Endothelial cell of umbilical vein (primary cell): ENCODE data around the gene KRTAP10-10.
"Not testable (repeated sequence)": the region's sequence is repeated elsewhere in the genome, so short reads cannot be mapped to it uniquely, and the experiment has no call there.

ENCODE experiments used
- CTCF ChIP-seq, 2 donors: IDR thresholded peaks; 1 replicate in 1 of 2; 2 replicates in 1 of 2; pipeline ENCODE4 v1.5.1; 2011; ENCODE audit warnings: low read length in 2 of 2, mild to moderate bottlenecking in 2 of 2, moderate library complexity in 2 of 2, control low read depth in 1 of 2, inconsistent platforms in 1 of 2, low read depth in 1 of 2; ENCODE audit not compliant: insufficient read depth in 1 of 2; ENCODE audit errors: extremely low read depth in 1 of 2
- EZH2 ChIP-seq: IDR thresholded peaks from 2 replicates; pipeline ENCODE4 v1.6.1; 2012; ENCODE audit warnings: borderline replicate concordance, low read depth, mild to moderate bottlenecking, moderate library complexity, low read length, inconsistent platforms; ENCODE audit not compliant: severe bottlenecking
- FOS ChIP-seq: IDR thresholded peaks from 2 replicates; pipeline ENCODE4 v1.6.1; 2011; ENCODE audit warnings: mild to moderate bottlenecking, low read length, moderate library complexity, borderline replicate concordance; ENCODE audit not compliant: insufficient read depth
- GATA2 ChIP-seq: IDR thresholded peaks from 2 replicates; pipeline ENCODE4 v1.7.0; 2011; ENCODE audit warnings: low read depth, mild to moderate bottlenecking, moderate library complexity, mixed read lengths, low read length; ENCODE audit not compliant: insufficient read length, insufficient read depth
- JUN ChIP-seq: IDR thresholded peaks from 2 replicates; pipeline ENCODE4 v1.6.1; 2011; ENCODE audit warnings: borderline replicate concordance, low read depth; ENCODE audit not compliant: insufficient read length, insufficient read depth
- MAX ChIP-seq: IDR thresholded peaks from 2 replicates; pipeline ENCODE4 v1.6.1; 2011; ENCODE audit not compliant: insufficient read depth, insufficient read length
- MYC ChIP-seq: IDR thresholded peaks from one replicate; pipeline ENCODE4 v1.6.1; 2011; ENCODE audit warnings: mild to moderate bottlenecking, low read depth, low read length
- POLR2A ChIP-seq: IDR thresholded peaks from 2 replicates; pipeline ENCODE4 v1.6.1; 2012; ENCODE audit warnings: low read depth, mild to moderate bottlenecking, control low read depth, low read length
- POLR2AphosphoS5 ChIP-seq: IDR thresholded peaks from 2 replicates; pipeline ENCODE4 v1.6.1; 2012; ENCODE audit warnings: low read depth, mild to moderate bottlenecking, control low read depth, low read length, moderate library complexity; ENCODE audit not compliant: insufficient read depth

- TF ChIP-seq CTCF (IDR thresholded peaks at IDR 0.05; ENCODE audit: extremely low read depth in 1 of 2, insufficient read depth in 1 of 2, low read depth in 1 of 2, low read length in 2 of 2); EZH2; POLR2A; FOS; POLR2AphosphoS5; MYC; MAX; JUN; GATA2: not testable (repeated sequence)
Observed at GRCh38 chr21:44600118-44600978, 36.8 kb upstream of the KRTAP10-10 start, which contains the start of gene KRTAP10-7.
